ENCODE data around the gene SDR42E1. TPM values are rescaled to one million over a fixed set of nuclear protein-coding genes. Genes with fewer than 3 reads are reported as not detected.

Gene SDR42E1
- total RNA-seq, 1 donor from 2014 or later, result 0.77 TPM

GRCh38 chr16:81940781-81941560 is 70.3 kb downstream of the SDR42E1 start:
- DNase-seq (ENCODE audit: low spot score), result no peak

- no peak for DNase-seq (ENCODE audit: low spot score)
These were observed 71.9 kb downstream of the SDR42E1 start for GRCh38 chr16:81939164-81940056.

Other genes starting within 250 kb of the SDR42E1 start
- gene PLCG2, start 232.2 kb downstream of the SDR42E1 start, total RNA-seq, result 33.0 TPM
- 0.71 TPM for gene HSD17B2, start 23.8 kb upstream of the SDR42E1 start, total RNA-seq
- gene MPHOSPH6, start 158.8 kb upstream of the SDR42E1 start, total RNA-seq, result 23.7 TPM